ENCODE measurements around the gene LRRC34.
A peak's percentile ranks its signal among the peaks of the same experiment; 100 is the strongest.

Gene LRRC34

GRCh38 chr3:169813278-169813677, 574 bp upstream of the LRRC34 start:
- DNase-seq, result no peak

GRCh38 chr3:169811631-169812331, 923 bp downstream of the LRRC34 start:
- peak; percentile 18 for DNase-seq

DNA sequence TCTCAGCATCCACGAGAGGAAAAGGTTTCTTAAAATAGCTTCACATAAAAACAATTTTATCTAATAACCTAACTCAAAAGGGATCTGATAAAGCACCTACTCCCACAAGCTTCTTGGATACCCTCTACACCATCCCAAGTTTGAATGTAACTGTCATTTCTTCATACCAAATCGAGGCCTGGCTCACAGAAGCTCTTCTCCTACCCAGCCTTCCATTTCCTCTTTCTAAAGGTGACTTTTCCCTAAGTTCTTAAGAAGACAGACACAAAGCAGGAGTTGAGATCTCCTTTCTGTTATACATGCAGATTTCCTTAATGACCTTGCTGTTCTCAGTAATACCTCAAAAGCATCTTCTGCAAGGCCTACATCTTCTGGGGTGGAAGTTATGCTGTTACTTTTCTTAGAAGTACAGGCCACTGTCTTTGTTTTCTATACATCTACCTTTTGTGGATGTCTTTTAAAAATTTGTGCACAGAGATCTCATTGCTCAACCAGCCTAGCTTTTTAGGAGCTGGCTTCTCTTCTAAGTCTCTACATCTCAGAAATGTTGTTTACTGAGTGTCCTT, 3.4 kb downstream of the LRRC34 start:
- no peak for DNase-seq

- DNase-seq, result no peak
These were observed 8.0 kb downstream of the LRRC34 start for GRCh38 chr3:169804681-169805080.

DNA sequence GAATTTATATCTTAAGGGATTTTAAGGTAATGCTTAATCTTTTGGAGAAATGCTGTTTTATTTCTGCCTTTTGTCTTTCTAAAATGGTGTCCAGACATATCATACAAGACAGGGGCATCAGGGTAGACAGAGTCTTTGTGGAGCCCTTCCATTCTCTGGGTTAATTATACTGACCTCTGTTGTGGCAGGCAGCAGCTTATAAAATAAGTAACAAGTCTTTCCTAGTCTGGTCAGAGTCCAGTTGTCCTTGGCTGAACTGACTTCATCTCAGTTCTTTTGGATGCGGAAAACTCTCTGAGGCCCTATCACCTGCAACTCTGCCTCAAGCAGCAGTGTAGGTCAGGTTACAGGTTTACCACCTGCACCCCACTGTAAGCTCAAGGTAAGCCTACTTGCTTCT, 20.3 kb downstream of the LRRC34 start:
- no peak for DNase-seq

DNA sequence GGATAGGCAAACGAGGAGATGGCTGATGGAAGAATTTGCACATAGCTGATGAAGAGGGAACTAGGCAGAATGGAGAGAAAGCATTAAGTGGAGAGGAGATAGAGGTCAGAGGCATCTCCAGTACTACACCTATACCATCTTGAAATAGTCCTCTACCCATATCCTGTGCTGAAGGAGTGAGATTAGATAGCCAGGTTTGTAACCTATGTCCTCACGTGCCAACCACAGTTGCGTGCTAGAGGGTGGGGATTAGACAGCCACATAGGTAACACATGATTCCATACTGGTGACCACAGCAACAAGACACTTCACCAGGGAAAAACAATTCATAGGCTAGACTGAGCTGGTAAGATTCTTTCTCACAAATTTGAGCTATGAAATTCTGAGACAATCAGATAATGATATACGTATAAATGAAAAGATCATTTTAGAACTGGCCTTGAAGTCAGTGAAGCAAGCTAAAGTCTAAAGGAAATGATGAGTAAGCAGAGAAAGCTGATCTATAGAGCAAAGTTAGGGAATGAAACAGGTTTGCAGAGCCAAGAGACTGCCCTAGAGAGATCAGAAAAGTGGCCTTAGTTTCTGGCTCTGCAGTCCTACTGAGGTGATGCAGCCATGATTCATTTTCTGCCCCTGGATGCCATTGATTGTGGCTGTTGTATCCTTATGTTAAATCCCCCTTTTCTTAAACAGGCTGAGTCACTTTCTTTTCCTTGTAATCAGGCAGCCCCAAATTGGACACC, 21.8 kb downstream of the LRRC34 start:
- DNase-seq, result no peak

DNA sequence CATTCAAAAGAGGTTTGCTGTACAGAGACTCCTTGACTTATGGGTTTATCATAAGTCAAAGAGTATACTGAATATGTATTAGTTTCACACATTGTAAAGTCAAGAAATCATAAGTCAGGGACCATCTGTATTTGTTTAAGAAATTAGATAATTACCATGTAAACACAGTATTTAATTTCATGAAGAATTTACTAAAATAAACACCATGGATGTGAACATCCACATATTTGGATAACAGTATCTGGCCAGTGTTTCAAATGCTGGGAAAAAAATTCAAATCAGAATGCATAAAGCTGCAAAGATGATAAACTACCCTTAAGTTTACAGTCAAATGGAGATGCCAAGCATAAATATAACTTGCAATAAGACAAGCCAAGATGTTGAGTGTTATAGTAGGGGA, 22.5 kb downstream of the LRRC34 start:
- DNase-seq, result no peak

DNA sequence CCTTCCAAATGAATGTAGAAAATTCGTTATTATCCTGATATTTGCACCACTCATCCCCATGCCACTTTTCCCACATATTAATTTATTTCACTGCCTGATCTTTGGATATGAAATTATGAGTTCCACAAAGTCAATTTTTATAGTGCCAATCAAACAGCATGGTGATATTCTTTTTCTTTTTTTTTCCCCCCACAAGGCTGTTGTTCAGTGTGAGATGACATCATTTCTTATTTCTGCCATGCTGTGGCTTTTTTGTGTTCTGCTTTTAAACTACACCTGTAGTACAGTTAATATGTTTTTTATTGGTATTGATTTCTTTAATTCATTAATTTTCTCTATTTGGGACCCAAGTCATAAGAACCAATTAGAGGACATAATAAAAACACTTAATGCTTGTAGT, 24.9 kb downstream of the LRRC34 start:
- no peak for DNase-seq

DNA sequence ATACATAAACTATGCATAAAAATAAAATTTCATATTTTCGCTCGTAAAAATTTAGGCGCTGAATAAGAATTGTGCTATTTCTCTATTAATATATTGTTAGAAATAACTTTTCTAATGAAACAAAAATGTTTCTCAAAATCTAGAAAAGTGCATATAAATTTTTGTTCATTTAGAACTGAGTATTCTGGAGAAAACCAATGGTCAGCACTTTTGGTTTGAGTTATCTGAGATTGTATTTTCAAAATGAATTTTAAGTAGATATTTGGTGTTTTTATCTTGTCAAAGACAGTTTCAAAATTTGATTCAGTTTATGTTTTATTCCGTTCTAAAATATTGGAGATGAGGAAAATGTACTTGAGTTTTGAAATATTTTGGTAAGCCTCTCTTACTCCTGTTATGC, 25.6 kb downstream of the LRRC34 start:
- no peak for DNase-seq

DNA sequence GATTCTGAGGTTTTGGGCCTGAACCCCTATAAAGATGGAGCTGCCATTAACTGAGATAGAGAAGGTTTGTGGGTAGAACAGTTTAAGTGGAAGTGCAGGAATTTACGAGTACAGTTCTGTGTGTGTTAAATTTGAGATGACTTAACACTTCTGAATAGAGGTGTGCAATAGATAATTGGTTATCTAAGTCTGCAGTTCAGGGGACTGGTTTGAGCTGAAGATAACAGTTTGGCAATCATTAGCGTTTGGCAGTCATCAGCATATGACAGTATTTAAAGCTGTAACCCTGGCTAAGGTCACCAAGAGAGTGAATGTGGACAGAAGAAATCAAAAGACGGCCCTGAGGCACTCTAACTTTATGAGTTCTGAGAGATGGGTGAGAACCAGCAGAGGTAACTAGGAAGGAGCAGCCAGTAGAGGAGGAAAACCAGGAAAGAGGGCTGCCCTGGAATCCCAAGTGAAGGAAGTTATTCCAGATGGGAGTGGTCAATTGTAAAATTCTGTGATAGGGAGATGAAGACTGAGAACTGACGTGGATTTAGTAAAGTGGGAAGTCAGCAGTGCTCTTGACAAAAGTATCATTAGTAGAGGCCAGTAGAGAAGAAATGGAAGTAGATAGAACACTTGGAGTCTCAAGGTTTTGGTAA, 31.4 kb downstream of the LRRC34 start:
- DNase-seq, result no peak

GRCh38 chr3:169780742-169781141, 32.0 kb downstream of the LRRC34 start:
- DNase-seq, result no peak

GRCh38 chr3:169777822-169778221, 34.9 kb downstream of the LRRC34 start:
- no peak for DNase-seq

- no peak for DNase-seq
These were observed 38.5 kb downstream of the LRRC34 start for GRCh38 chr3:169774186-169774585.

DNA sequence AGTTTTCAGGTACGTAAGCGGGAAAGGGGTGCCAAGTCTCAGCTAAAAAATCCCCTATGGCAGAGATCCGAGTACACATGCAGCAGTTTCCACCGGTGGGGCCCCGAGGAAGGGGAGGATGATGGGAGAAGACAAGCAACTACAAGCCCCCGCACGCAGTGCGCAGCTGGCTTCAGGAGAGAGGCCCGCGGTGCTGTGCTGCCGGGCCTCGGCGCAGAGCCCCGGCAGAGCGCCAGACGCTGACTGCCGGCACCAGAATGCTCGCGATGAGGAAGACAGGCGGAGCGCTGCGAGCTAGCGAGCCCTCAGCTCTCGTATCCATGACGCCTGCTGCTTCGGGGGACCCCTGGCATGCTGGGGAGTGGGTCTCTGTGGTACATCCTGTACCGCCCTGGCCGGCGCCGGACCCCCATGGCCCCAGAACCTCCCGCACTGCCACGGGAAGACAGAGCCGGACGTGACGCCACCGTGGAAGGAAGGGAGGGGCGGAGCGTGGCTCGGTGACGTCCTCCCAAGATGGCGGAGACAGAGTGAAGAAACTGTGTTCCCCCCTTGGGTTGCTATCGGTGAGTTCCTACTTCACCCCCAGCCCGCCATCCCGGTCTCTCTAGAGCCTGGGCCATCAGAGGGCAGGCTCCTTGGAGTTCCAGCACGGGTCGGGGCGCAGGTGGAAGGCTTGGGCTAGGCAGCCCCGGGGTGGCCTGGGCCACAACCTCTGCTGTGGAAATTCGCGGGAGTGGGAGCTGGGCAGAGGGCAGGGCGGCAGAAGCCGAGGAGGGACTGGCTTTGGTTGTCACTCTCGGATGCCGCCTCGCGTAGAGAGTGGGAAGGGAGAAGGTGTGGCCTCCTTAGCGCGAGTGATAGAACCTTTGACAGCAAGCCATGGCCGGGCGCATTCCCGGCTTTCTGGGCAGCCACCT, 39.5 kb downstream of the LRRC34 start, which contains the start of gene MYNN:
Gene MYNN (plus strand): TSS at position 500 of the 920 bp plus-strand sequence. CDS start 900 bp downstream, outside the sequence.
- DNase-seq, result peak; percentile 93

DNA sequence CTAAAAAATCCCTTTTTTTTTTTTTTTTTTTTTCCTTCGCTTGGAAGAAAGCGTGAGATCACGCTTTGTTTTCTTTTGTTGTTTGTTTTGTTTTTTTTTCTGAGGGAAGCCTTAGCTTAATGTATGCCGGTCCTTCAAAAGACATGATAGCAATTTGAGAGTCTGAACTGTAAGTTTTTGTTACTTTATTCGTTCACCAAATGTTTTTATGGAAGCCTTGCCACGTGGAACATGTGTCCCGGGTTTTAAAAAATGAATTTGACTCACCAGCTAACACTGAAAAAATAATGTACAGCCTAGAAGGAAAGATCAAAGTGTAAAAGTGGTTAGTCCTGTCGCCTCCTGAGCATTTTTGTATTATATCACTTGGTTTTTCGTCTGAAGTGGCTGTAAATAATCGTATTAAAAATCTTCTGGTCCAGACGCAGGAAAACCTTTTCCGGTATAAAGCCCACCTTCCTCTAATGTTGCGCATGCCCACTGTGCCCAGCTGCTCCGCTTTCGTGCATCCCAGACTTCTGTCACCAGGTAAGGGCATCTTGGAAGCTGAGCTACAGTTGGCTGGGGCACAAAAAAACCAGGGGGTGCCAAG, 40.3 kb downstream of the LRRC34 start:
- DNase-seq, result no peak

DNA sequence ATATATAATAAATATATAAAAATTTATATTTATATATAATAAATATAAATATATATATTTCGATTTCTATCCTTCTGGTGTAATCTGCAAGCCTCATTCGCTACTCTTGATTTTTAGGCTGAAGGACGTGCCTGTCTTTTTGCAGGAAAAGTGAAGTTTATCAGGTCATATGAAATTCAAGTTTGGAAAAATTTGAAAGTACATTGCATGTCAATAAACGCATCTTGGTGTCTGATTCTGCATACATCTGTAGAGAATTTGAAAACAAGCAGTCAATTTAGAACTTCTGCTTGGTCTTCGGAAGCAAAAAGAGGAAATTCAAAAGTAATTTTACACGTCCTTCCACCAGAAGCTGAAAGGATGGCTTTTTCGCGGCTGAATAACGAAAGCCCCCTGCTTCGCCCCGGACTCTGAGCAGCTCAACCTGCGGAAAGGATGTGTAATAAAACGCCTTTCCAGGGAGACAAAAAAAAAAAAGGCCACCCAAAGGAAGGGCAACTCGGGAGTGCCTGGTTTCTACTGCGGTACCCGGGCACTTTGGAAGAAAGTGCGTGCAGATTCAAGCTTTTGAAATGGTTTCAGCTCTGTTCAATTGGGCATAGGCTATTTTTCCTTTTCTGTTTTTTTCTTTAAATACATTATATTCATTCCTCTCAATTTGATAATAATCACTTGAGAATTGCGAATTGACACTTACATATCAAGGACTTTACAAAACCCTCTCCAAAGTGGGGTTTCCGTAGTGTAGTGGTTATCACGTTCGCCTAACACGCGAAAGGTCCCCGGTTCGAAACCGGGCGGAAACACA, 41.0 kb downstream of the LRRC34 start:
- peak; percentile 52 for DNase-seq

GRCh38 chr3:169769287-169770181, 43.2 kb downstream of the LRRC34 start, which contains the start of gene ACTRT3:
TSS of gene ACTRT3 (minus strand) at chr3:169769561. CDS start at chr3:169769520, 41 bp downstream.
- peak; percentile 66 for DNase-seq

DNA sequence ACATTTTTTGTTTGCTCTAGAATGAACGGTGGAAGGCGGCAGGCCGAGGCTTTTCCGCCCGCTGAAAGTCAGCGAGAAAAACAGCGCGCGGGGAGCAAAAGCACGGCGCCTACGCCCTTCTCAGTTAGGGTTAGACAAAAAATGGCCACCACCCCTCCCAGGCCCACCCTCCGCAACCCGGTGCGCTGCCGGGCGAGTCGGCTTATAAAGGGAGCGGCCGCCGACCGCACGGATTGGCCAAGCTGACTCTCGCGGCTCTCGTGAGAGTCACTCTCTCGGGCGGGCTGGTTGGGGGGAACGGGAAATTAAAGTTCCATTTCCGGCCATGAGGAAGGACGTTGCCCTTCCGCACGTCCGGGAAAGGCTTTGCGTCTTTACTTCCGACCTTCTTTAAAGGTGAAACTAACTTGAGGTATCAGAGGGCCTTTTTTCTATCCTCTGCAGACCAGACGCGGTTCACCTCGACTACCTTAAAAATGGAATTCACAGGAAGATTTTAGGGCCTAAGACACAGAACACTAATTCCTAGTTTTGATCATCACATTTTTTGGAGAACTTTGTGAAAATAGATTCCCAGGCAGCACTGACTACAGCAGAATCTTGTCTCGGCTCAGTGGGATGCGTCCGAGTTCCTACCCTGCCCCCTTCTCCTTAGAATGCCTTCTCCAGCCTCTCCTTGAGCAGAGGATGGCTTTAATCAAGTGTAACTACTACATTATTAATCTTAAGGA, 47.7 kb downstream of the LRRC34 start, which contains the start of gene TERC:
Gene TERC (minus strand): TSS at position 179 of the 731 bp plus-strand sequence.
- peak; percentile 93 for DNase-seq

DNA sequence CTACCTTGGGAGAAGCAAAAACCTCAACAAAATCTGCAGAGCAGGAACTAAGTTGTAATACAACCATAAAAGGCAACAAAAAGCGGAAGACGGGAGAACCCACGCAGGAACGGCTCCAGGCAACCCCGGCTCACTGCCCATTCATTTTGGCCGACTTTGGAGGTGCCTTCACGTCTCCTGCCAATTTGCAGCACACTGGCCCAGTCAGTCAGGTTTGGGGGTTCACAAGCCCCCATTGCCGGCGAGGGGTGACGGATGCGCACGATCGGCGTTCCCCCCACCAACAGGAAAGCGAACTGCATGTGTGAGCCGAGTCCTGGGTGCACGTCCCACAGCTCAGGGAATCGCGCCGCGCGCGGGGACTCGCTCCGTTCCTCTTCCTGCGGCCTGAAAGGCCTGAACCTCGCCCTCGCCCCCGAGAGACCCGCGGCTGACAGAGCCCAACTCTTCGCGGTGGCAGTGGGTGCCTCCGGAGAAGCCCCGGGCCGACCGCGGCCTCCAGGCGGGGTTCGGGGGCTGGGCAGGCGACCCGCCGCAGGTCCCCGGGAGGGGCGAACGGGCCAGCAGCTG, 48.3 kb downstream of the LRRC34 start:
- DNase-seq, result peak; percentile 64

All from activated CD8-positive, alpha-beta memory T cell treated with anti-CD3 and anti-CD28 coated beads, Interleukin-2, amount 50 U/mL, for 4 hours (primary cell).